ENCODE results near the gene RSRC1.
"Not testable (repeated sequence)": the region's sequence is repeated elsewhere in the genome, so short reads cannot be mapped to it uniquely, and the experiment has no call there.

The RSRC1 gene

DNA sequence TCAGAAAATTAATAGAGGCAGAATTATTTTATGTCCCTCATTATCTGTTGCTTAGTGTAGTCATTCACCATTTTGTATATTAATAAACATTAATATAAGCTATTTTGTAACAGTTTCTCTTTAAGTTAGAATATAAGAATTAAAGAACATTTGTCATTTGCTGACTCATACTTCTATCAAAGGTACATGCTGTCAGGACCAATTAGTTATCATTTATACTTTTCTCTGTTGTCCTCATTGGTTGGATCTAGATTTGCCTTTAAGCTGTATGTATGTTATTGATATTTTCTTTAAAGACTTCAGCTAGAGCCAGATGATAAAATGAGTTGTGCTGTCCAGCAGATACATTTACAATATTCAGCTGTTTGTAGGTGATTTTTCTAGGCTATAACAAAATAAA, 292.7 kb downstream of the RSRC1 start:
- no peak for DNase-seq (ENCODE audit: low spot score)

DNA sequence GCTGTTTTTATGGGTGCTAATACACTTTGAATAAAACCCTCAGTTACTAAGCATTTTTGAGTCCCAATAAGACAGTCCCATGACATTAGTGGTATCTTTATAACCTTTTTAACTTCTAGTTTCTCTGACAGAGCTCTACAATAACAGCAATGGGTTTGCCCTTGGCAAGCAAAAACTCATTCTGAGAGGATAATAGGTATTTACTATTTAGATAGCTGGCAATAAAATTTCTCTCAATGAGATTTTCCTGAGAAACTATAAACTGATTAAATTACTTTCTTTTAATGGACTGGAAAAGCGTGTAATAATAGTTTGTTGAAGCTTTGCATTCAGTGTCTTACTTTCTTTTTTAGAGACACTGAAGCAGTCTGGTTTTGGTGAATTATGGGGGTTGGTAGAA, 293.1 kb downstream of the RSRC1 start:
- DNase-seq (ENCODE audit: low spot score) = no peak

GRCh38 chr3:158404131-158404718, 294.3 kb downstream of the RSRC1 start:
- DNase-seq (ENCODE audit: low spot score) = peak; percentile 19

- no peak for DNase-seq (ENCODE audit: low spot score)
These were observed 295.6 kb downstream of the RSRC1 start for GRCh38 chr3:158405507-158405906.

DNA sequence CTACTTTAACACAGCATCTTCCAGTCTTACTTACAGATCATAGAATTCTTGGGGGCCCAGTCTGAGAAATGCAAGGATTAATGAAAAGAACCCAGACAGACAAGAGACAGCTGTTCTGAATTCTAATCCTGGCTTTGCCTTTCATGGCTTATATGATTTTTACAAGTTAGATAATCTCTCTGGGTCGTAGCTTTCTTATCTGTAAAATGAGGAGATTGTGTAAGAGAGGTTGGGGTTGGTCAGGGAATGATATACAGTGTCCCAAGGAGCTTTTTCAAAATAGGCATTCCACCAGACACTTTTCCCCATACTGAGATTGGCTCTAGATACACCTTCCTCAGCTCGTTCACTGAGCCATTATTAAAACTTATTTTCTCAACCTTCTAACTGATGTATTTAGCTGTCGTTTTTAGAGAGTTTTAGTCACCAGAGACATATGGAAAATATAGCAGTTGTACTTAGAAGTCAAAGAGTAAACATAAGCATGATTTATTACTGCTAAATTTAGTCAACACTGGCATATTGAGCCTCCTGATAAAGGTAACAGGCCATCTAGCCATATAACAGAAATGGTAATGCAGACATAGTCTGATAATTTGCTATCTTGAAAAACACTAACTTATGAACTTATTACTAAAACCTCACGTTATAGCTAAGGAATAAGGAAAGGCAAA, 298.1 kb downstream of the RSRC1 start:
- no peak for DNase-seq (ENCODE audit: low spot score)

DNA sequence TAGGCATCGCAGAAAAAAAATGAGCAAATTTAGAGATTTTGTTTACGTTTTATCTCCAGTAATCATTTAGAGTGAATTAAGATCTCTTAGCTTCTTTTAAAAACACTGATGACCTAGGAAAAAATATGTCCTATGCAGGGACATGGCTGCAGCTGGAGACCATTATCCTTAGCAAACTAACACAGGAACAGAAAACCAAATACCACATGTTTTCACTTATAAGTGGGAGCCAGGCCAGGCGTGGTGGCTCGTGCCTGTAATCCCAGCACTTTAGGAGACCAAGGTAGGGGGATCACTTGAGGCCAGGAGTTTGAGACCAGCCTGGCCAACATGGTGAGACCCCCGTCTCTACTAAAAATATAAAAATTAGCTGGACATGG, 298.6 kb downstream of the RSRC1 start:
- not testable (repeated sequence) for DNase-seq (ENCODE audit: low spot score)

DNA sequence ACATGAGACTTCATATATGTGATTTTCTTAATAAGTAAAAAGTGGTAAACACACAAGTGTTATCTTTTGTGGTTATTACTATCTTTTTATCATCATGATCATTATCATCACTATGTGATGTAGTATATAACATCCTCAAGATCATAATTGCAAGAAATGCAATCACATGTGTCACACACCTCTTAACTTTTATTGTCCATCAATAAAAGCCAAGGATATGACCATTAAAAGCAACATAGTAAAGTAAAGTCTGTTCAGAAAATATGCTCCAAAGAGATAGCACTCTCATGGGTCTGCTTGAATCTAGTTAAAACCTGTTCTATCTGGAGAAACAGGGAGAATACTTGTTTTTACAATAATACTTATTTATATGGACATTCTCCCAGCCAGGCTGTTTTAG, 308.1 kb downstream of the RSRC1 start:
- no peak for DNase-seq (ENCODE audit: low spot score)

DNA sequence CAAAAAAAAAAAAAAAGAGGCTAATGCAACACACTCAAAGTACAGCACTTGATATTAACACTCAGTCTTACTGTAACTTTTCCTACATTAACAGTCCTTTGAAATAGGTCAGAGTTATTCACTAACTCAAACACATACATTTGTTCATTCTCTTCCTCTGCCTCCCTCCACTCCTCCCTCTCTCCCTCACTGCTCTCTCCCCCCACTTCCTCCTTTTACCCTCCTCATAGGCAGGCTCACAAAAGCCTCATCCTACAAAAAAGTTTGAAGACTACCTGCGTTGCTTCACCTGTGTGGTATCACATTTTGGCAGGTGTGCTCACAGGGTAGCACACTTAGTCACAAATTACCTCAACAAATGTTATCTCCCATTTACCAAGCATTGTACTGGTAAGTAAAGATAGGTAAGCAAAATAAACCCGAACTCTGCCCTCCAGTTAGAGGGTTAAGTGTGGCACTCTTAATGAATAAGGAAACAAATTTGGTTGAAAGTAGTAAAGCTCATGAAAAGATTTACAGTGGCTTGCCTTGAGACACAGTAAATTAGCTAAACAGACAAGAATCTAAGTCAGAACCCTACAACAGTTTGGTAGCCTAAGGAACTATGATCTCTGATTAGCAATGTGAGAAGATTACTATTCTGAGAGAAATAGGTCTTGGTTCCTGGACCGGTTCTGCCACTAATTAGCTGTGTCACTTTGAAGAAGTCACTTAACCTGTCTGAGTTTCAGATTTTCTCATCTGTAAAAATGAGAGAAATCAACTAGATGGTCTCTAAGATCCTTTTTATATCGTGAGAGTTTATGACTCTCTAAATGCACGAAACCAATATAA, 310.1 kb downstream of the RSRC1 start:
- DNase-seq (ENCODE audit: low spot score) = no peak

- no peak for DNase-seq (ENCODE audit: low spot score)
These were observed 310.9 kb downstream of the RSRC1 start for GRCh38 chr3:158420654-158421396.

DNA sequence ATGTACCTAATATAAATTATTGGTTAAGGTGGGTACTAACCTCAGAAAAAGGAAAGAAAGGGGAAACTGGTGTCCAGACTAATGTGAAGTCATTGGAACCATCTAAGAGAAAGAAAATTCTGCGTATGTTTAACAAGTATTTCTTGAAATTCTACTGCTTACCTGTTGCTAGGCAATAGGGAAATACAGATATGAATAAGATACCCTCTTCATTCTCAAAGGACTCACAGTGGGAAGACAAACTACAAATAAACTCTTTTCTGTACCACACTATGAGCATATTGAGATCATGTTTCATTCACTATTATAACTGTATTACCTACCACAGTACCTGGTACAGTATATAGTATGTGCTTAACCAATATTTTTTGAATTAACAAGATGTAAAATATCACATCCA, 320.6 kb downstream of the RSRC1 start:
- DNase-seq (ENCODE audit: low spot score) = no peak

GRCh38 chr3:158430968-158431367, 321.1 kb downstream of the RSRC1 start:
- no peak for DNase-seq (ENCODE audit: low spot score)

- DNase-seq (ENCODE audit: low spot score) = no peak
These were observed 321.9 kb downstream of the RSRC1 start for GRCh38 chr3:158431829-158432228.

DNA sequence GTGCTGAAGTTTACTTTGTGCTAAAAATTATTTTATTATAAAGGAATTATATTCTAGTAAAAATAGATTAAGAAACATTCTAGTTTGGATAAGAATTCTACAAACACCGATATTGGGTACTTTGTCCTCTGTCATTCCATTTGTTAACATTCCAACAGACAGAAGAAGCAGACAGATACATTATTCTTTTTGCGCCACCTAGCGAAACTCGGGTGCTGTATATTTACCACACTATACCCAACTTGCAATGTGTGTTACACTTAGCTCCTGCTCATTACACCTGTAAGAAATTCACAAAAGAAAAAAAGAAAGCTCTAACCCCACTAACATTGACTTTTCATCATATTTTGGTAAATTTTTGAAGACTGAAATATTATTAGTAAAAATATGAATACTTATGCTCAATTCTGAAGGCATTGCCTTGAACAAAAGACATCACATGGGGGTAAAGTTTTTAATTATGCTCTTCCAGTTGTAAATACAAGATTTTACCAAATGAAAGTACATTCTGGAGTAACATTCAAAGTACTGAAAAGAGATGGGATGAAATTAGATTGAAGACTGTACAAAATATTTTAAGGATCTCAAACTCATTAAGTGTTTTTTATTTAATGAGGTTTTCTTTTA, 324.6 kb downstream of the RSRC1 start:
- DNase-seq (ENCODE audit: low spot score) = peak; percentile 88

GRCh38 chr3:158443632-158444031, 333.7 kb downstream of the RSRC1 start:
- no peak for DNase-seq (ENCODE audit: low spot score)

- DNase-seq (ENCODE audit: low spot score) = no peak
These were observed 337.5 kb downstream of the RSRC1 start for GRCh38 chr3:158447408-158447807.

GRCh38 chr3:158451405-158452055, 341.6 kb downstream of the RSRC1 start:
- no peak for DNase-seq (ENCODE audit: low spot score)

DNA sequence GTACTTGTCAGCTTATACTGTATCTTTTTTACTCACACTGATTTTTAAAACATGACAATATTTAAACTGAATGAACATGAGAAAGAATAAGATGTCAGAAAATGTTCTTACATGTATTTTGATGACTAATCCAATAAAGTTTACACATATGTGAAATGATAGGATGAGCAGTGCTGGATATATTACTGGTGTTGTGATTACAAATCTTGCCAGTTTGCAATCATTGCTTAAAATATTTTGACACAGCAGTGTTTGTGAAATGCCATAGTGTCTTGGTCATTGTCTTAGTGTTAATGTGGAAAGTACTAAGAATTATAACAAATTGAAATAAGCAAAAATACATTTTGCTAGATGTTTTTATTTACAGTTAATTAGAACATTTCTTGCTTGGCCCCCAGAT, 342.4 kb downstream of the RSRC1 start:
- DNase-seq (ENCODE audit: low spot score) = no peak

DNA sequence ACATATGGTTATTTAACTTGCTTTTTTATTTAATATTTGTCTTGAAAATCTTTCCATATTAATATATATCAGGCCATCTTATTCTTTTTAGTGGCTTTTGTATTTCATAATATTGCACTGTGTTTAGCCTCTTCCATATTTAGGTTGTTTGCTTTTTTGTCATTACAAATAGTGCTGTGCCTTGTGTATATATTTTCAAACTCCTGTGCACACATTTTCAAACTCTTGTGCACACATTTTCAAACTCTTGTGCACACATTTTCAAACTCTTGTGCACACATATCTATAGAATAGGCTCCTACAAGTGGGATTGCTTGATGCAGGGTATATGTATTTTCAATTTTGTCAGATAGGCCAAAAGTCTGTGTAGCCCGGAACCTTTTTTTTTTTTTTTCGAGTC, 343.1 kb downstream of the RSRC1 start:
- no peak for DNase-seq (ENCODE audit: low spot score)

DNA sequence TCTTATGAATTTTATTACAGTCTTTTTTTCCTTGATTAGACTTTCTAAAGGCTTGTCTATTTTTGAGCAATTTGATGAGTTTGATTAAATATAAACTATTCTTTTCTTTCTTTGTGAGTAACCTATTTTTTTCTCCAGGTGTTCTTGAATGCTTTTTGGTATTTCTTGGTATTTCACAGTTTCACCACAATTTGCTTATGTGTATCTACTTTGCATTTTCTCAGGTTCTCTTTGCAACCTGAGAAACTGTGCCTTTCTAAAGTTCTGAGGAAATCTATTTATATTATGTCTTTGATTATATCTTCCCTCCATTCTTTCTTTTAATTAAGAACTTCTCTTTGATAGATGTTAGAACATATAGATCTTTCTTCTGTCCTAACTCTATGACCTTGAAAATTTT, 344.0 kb downstream of the RSRC1 start:
- no peak for DNase-seq (ENCODE audit: low spot score)

DNA sequence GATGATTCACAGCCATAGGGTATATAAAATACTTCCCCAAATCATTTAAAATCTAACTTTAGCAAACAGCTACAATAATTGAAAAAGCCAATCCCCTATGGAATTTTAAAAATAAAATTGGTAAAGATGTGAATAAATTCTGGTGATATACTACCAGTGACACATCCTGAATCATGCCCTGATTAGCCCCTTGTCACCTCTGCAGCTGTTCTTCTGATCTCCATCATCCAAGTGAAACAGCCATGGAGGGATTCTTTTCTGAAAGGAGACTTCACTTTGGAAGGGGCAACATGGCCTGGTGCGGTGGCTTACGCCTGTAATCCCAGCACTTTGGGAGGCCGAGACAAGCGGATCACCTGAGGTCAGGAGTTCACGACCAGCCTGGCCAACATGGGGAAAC, 345.5 kb downstream of the RSRC1 start:
- DNase-seq (ENCODE audit: low spot score) = no peak

DNA sequence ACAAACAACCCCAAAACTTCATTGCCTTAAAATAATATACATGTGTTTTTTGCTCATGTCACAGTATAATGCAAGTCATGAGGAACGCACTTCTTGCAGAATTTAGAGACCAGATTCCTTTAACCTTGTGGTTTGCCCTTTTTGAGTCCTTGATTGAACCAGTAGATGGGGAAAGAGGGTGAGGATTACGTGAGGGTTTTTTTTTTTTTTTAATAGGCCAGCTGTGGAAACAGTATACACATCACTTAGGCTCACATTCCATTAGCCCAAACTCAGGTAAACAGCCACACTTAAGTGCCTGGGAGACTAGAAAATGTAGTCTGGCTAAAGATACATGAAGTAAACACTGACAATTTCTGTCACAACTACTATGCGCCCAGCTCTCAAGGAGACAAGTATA, 346.2 kb downstream of the RSRC1 start:
- no peak for DNase-seq (ENCODE audit: low spot score)

DNA sequence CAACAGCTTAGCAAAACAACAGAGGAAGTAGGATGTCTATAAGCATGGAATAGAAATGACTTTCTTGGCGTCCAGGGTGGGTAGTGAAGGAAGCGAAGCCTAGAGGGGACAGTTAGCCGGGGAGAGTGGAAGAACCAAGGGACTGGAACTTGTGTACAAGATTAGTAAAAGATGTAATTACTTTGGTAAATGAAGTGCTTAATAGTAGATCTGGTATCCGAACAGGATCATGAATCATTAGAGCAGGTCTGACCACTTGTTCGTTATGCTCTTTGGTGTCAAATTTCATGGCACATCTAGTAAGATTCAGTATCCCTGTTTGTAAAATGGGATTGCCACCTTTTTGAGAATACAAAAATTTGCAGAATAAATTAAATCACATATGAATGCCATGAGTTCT, 348.6 kb downstream of the RSRC1 start:
- DNase-seq (ENCODE audit: low spot score) = no peak
